ENCODE data around the gene HEPN1.

- TF ChIP-seq ZNF10 (tag by site-specific recombination; IDR thresholded peaks at IDR 0.05) (no peak), ZNF639 (tag by site-specific recombination; IDR thresholded peaks at IDR 0.05) (no peak), ZNF449 (tag by site-specific recombination; IDR thresholded peaks at IDR 0.05) (no peak), ZBTB20 (tag by site-specific recombination; IDR thresholded peaks at IDR 0.05) (no peak)
Measured at GRCh38 chr11:124878759-124879492, 40.1 kb upstream of the HEPN1 start.
